Measurements from ENCODE around the gene CCSAP. TPM values are rescaled to one million over a fixed set of nuclear protein-coding genes. Genes with fewer than 3 reads are reported as not detected.

Gene CCSAP
- total and polyA plus RNA-seq, 10 of the 15 experiments (the other 5 are each of a cell fraction or from before 2014, with no cell fraction given) = 0.75 to 3.4 (median 2.8) TPM

DNA sequence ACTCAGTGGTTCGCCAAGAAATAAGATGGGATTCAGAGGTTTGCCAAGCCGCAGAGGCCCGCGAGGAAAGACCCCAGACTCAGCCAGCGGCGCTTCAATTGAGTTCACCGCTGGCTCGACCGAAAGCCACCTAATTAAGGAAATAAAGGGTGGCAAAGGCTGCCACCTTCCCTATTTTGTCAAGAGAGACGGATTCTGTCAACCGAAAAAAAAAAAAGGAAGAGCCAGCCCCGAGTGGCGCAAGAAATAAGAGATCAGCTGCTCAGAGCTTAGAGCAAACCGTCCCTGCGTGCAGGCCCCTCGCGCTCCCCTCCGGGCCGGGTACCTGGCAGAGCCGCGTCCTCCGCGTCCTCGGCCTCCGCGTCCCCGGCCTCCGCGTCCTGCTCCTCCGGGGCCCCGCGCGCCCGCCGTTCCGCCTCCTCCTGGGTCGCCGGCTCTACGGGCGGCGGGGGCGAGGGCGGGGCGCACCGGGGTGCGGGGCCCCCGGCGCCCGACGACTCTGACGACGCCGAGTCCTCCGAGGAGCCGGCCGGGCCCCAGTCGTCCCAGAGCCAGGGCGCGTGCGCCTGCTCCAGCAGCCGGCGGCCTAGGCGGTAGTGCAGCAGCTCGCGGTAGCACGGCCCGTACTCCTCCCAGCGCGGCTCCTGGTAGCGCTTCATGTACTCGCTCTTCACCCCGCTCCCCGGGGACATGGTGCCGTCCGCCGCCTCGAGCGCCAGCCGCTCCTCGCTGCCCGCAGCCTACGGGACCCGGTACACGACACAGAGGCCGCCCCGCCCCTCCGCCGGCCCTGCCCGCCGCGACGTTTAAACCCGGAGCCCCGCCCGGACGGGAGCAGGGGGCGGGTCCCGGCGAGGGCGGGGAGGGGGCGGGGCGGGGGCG lies 832 bp downstream of the CCSAP start (continued):
- TF ChIP-seq, protein P1, sequence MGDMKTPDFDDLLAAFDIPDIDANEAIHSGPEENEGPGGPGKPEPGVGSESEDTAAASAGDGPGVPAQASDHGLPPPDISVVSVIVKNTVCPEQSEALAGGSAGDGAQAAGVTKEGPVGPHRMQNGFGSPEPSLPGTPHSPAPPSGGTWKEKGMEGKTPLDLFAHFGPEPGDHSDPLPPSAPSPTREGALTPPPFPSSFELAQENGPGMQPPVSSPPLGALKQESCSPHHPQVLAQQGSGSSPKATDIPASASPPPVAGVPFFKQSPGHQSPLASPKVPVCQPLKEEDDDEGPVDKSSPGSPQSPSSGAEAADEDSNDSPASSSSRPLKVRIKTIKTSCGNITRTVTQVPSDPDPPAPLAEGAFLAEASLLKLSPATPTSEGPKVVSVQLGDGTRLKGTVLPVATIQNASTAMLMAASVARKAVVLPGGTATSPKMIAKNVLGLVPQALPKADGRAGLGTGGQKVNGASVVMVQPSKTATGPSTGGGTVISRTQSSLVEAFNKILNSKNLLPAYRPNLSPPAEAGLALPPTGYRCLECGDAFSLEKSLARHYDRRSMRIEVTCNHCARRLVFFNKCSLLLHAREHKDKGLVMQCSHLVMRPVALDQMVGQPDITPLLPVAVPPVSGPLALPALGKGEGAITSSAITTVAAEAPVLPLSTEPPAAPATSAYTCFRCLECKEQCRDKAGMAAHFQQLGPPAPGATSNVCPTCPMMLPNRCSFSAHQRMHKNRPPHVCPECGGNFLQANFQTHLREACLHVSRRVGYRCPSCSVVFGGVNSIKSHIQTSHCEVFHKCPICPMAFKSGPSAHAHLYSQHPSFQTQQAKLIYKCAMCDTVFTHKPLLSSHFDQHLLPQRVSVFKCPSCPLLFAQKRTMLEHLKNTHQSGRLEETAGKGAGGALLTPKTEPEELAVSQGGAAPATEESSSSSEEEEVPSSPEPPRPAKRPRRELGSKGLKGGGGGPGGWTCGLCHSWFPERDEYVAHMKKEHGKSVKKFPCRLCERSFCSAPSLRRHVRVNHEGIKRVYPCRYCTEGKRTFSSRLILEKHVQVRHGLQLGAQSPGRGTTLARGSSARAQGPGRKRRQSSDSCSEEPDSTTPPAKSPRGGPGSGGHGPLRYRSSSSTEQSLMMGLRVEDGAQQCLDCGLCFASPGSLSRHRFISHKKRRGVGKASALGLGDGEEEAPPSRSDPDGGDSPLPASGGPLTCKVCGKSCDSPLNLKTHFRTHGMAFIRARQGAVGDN (IDR thresholded peaks at IDR 0.05) = 0 out of 2 replicates have a peak, but pooled peaks have one; percentile 24
- TF ChIP-seq RUNX3 (IDR thresholded peaks at IDR 0.05; ENCODE audit: low read length) (no peak; the same call in 1 of the 2 replicates), KAT2A (conservative IDR thresholded peaks at IDR 0.05; ENCODE audit: control insufficient read depth, low read depth, low read length) (no peak), TCF12 (IDR thresholded peaks at IDR 0.05; ENCODE audit: low read depth, low read length) (no peak), STAT1 (conservative IDR thresholded peaks at IDR 0.05) (no peak), NR2F1 (conservative IDR thresholded peaks at IDR 0.05) (no peak), CBX5 (IDR thresholded peaks at IDR 0.05; ENCODE audit: low read depth) (no peak), BHLHE40 (IDR thresholded peaks at IDR 0.05; ENCODE audit: borderline replicate concordance in 1 of 2, low read depth in 2 of 2, low read length in 1 of 2) (peak in 1 of 2 experiments; percentile 23; a peak in 1 of 4 replicates), ZZZ3 (IDR thresholded peaks at IDR 0.05; ENCODE audit: control insufficient read depth, insufficient read length, low read depth) (no peak), YBX1 (IDR thresholded peaks at IDR 0.05) (no peak), CHD2 (IDR thresholded peaks at IDR 0.05; ENCODE audit: borderline replicate concordance, low read depth, low read length) (no peak), NKRF (conservative IDR thresholded peaks at IDR 0.05) (peak; percentile 92), RFX5 (IDR thresholded peaks at IDR 0.05; ENCODE audit: low read depth, low read length) (no peak), MTA3 (IDR thresholded peaks at IDR 0.05; ENCODE audit: borderline replicate concordance, low read length) (no peak), POLR2A (IDR thresholded peaks at IDR 0.05; ENCODE audit: low read depth, low read length) (peak; percentile 73; the same call in 1 of the 2 replicates), ATF2 (IDR thresholded peaks at IDR 0.05; ENCODE audit: low read length) (no peak)
- TF ChIP-seq, protein P2, sequence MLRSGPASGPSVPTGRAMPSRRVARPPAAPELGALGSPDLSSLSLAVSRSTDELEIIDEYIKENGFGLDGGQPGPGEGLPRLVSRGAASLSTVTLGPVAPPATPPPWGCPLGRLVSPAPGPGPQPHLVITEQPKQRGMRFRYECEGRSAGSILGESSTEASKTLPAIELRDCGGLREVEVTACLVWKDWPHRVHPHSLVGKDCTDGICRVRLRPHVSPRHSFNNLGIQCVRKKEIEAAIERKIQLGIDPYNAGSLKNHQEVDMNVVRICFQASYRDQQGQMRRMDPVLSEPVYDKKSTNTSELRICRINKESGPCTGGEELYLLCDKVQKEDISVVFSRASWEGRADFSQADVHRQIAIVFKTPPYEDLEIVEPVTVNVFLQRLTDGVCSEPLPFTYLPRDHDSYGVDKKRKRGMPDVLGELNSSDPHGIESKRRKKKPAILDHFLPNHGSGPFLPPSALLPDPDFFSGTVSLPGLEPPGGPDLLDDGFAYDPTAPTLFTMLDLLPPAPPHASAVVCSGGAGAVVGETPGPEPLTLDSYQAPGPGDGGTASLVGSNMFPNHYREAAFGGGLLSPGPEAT (IDR thresholded peaks at IDR 0.05; ENCODE audit: low read depth) = no peak
- TF ChIP-seq, protein P3, sequence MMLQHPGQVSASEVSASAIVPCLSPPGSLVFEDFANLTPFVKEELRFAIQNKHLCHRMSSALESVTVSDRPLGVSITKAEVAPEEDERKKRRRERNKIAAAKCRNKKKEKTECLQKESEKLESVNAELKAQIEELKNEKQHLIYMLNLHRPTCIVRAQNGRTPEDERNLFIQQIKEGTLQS (IDR thresholded peaks at IDR 0.05; ENCODE audit: borderline replicate concordance, extremely low read depth, low read depth, low read length) = no peak
- TF ChIP-seq, protein P4, sequence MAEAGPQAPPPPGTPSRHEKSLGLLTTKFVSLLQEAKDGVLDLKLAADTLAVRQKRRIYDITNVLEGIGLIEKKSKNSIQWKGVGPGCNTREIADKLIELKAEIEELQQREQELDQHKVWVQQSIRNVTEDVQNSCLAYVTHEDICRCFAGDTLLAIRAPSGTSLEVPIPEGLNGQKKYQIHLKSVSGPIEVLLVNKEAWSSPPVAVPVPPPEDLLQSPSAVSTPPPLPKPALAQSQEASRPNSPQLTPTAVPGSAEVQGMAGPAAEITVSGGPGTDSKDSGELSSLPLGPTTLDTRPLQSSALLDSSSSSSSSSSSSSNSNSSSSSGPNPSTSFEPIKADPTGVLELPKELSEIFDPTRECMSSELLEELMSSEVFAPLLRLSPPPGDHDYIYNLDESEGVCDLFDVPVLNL (IDR thresholded peaks at IDR 0.05; ENCODE audit: low read depth, low read length) = peak; percentile 73

All from GM12878 (cell line).